ENCODE results near the gene ANKRD12. TPM values are rescaled to one million over a fixed set of nuclear protein-coding genes. Genes with fewer than 3 reads are reported as not detected.
A peak's percentile ranks its signal among the peaks of the same experiment; 100 is the strongest.

ANKRD12 gene
- total RNA-seq, 2 experiments from 2014 or later: 62.5 to 68.4 TPM

DNA sequence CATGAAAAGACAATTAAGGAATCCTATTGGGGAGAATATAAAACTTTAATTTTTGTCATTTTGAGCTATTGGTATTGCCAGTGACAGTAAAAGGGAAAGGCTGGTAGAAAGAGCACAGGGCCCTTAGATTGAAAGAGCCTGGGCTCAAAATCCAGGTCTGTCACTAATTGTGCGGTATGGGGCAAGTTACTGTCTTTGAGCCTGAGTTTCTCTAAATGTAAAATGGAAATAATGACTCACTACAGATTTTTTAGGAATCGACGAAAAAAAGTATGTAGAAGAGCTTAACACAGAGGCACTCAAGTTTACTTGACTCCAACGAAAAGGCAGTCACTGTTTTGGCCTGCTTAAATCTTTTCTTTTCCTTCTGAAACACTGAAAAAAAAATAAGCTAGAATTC, 27.1 kb upstream of the ANKRD12 start:
- ChIA-PET CTCF (interaction anchor here (0.9 to 4.6 kb wide), 10 partner anchors 9 to 38 kb away, joined by 3 to 31 read pairs (median 6); no protein-coding TSS in a partner anchor), POLR2A (interaction anchor here (0.9 to 17.1 kb wide), 12 partner anchors 8 to 37 kb away, joined by 3 to 278 read pairs (median 8); partner anchors contain the start of genes ANKRD12 and NDUFV2)
- no peak for DNase-seq
- Mint-ChIP-seq H3K4me1 (ENCODE audit: low read depth) (peaks cover 85% of the 10 kb centered on the region), H3K36me3 (ENCODE audit: low read depth) (peaks cover 88% of the 10 kb centered on the region), H3K27ac (peak overlapping the region; percentile 76), H3K9me3 (peaks cover 2% of the 10 kb centered on the region), H3K4me3 (peak overlapping the region; percentile 46), H3K27me3 (no peaks in the 10 kb centered on the region)
- no peak for TF ChIP-seq CTCF (IDR thresholded peaks at IDR 0.05)
- intact Hi-C loops (cut with micrococcal nuclease): no loop called here
- ATAC-seq: peak; percentile 37

DNA sequence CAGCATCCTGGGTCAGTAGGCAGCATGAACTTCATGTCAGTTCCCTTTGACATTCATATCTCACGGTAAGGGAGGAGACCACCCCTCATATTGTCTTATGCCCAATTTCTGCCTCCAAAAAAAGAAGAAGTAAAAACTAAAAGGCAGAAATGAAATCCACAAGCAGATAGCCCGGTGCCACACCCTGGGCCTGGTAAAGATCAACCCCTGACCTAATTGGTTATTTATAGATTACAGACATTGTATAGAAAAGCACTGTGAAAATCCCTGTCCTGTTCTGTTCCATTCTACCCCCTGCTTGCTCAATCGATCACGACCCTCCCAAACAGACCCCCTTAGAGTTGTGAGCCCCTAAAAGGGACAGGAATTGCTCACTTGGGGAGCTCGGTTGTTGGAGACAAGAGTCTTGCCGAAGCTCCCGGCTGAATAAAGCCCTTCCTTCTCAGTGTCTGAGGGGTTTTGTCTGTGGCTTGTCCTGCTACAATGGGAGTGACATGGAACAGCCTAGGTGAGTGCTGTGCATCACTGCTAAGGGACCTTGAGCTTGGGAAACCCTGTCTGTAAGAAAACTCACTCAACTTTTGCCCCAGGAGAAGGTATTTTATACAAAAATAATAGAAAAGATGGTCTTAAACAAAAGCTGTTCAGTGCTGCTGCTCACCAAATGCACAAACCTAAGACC, 23.0 kb upstream of the ANKRD12 start:
- peak overlapping the region; percentile 2 for H3K4me3 Mint-ChIP-seq
- peaks cover 73% of the 10 kb centered on the region for H3K36me3 Mint-ChIP-seq (ENCODE audit: low read depth)
- TF ChIP-seq CTCF (IDR thresholded peaks at IDR 0.05): no peak
- peaks cover 81% of the 10 kb centered on the region for H3K4me1 Mint-ChIP-seq (ENCODE audit: low read depth)
- DNase-seq: no peak
- CTCF ChIA-PET: interaction anchor here (0.7 to 1.6 kb wide), 3 partner anchors 21 to 40 kb away, joined by 3 to 4 read pairs (median 4); no protein-coding TSS in a partner anchor
- POLR2A ChIA-PET: interaction anchor here (0.7 to 17.1 kb wide), 12 partner anchors 9 to 224 kb away, joined by 3 to 278 read pairs (median 6); partner anchors contain the start of genes ANKRD12 and NDUFV2
- no peak for ATAC-seq
- H3K9me3 Mint-ChIP-seq: peaks cover 2% of the 10 kb centered on the region
- H3K27me3 Mint-ChIP-seq: no peaks in the 10 kb centered on the region
- peak overlapping the region; percentile 62 for H3K27ac Mint-ChIP-seq
- intact Hi-C loops (cut with micrococcal nuclease): no loop called here

GRCh38 chr18:9115984-9116383, 20.6 kb upstream of the ANKRD12 start:
- peak overlapping the region; percentile 96 for H3K27ac Mint-ChIP-seq
- POLR2A ChIA-PET: interaction anchor here (1.4 to 17.1 kb wide), 8 partner anchors 10 to 33 kb away, joined by 4 to 278 read pairs (median 16); partner anchors contain the start of genes ANKRD12 and NDUFV2
- H3K36me3 Mint-ChIP-seq (ENCODE audit: low read depth): peaks cover 67% of the 10 kb centered on the region
- CTCF ChIA-PET: interaction anchor here (0.9 to 4.5 kb wide), 6 partner anchors 11 to 42 kb away, joined by 3 to 28 read pairs (median 4); no protein-coding TSS in a partner anchor
- no peaks in the 10 kb centered on the region for H3K27me3 Mint-ChIP-seq
- no peak for TF ChIP-seq CTCF (IDR thresholded peaks at IDR 0.05)
- DNase-seq (no peak), ATAC-seq (no peak)
- intact Hi-C loops (cut with micrococcal nuclease): no loop called here
- peaks cover 2% of the 10 kb centered on the region for H3K9me3 Mint-ChIP-seq
- peak overlapping the region; percentile 43 for H3K4me3 Mint-ChIP-seq
- H3K4me1 Mint-ChIP-seq (ENCODE audit: low read depth): peaks cover 80% of the 10 kb centered on the region

GRCh38 chr18:9117980-9118841, 18.4 kb upstream of the ANKRD12 start:
- Mint-ChIP-seq H3K4me1 (ENCODE audit: low read depth) (peaks cover 87% of the 10 kb centered on the region), H3K27ac (peak overlapping the region; percentile 96), H3K9me3 (no peaks in the 10 kb centered on the region), H3K36me3 (ENCODE audit: low read depth) (peaks cover 64% of the 10 kb centered on the region), H3K27me3 (no peaks in the 10 kb centered on the region), H3K4me3 (peak overlapping the region; percentile 58)
- intact Hi-C loops (cut with micrococcal nuclease): loop anchor here (1.0 to 2.0 kb wide), 2 partner anchors 19 to 36 kb away; partner anchors contain the start of gene ANKRD12
- TF ChIP-seq CTCF (IDR thresholded peaks at IDR 0.05): no peak
- POLR2A ChIA-PET: interaction anchor here (0.6 to 17.1 kb wide), 13 partner anchors 8 to 484 kb away, joined by 3 to 278 read pairs (median 15); partner anchors contain the start of genes ANKRD12 and NDUFV2
- CTCF ChIA-PET: interaction anchor here (0.7 to 4.5 kb wide), 12 partner anchors 8 to 216 kb away, joined by 3 to 28 read pairs (median 4); no protein-coding TSS in a partner anchor
- DNase-seq (no peak), ATAC-seq (peak; percentile 45)
